Measurements from ENCODE around the gene HELLS.
A peak's percentile ranks its signal among the peaks of the same experiment; 100 is the strongest.
"Not testable (repeated sequence)": the region's sequence is repeated elsewhere in the genome, so short reads cannot be mapped to it uniquely, and the experiment has no call there.

The HELLS gene

GRCh38 chr10:94545391-94546048 lies at the start of gene HELLS:
HELLS (plus strand) TSS chr10:94545788; CDS start chr10:94545922, 134 bp downstream.
- no peak for TF ChIP-seq FOXP2 (optimal IDR thresholded peaks at IDR 0.05; ENCODE audit: control extremely low read depth, extremely low read length, insufficient read depth)
- peak; percentile 72 for TF ChIP-seq POLR2AphosphoS5 (IDR thresholded peaks at IDR 0.05; ENCODE audit: borderline replicate concordance, low read depth, low read length)
- H3K36me3 ChIP-seq (ENCODE audit: insufficient read depth, low read length): peaks cover 13% of the 10 kb centered on the region

DNA sequence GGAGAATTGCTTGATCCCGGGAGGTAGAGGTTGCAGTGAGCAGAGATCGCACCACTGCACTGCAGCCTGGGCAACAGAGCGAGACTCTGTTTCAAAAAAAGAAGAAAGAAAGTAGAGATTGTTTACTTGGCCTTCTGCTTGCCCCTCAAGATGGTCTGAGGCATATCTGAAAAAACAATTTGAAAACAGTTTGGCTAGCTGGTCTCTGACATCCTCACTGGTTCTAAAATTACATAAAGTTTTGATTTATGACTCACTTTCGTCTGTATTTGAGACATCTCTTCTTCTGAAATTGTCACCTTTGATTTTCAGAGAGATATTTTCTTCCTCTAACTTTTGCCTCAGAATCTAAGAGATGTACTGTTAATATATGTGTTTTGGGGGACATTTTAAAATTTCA lies 49.6 kb upstream of the HELLS start:
- Histone ChIP-seq H3K9me3 (ENCODE audit: low read depth, low read length) (no peaks in the 10 kb centered on the region), H3K9ac (ENCODE audit: insufficient read length) (no peak overlapping the region), H3K36me3 (ENCODE audit: insufficient read depth, low read length) (no peaks in the 10 kb centered on the region), H3K4me3 (no peak overlapping the region), H3K27ac (no peak overlapping the region)
- no peak for TF ChIP-seq EZH2 (IDR thresholded peaks at IDR 0.05)
- TF ChIP-seq POLR2AphosphoS5 (IDR thresholded peaks at IDR 0.05; ENCODE audit: borderline replicate concordance, low read depth, low read length): no peak
- TF ChIP-seq FOXP2 (optimal IDR thresholded peaks at IDR 0.05; ENCODE audit: control extremely low read depth, extremely low read length, insufficient read depth): no peak
- DNase-seq (ENCODE audit: low read depth, low spot score): no peak

More at GRCh38 chr10:94545391-94546048, at the start of gene HELLS:
- DNase-seq (ENCODE audit: low read depth, low spot score): peak; percentile 20
- H3K9me3 ChIP-seq (ENCODE audit: low read depth, low read length): no peaks in the 10 kb centered on the region
- H3K27ac ChIP-seq: peak within 1 kb of the TSS; percentile 42; the same call in 1 of the 2 replicates
- peak within 1 kb of the TSS; percentile 87 for H3K4me3 ChIP-seq
- peak within 1 kb of the TSS; percentile 93 for H3K9ac ChIP-seq (ENCODE audit: insufficient read length)

DNA sequence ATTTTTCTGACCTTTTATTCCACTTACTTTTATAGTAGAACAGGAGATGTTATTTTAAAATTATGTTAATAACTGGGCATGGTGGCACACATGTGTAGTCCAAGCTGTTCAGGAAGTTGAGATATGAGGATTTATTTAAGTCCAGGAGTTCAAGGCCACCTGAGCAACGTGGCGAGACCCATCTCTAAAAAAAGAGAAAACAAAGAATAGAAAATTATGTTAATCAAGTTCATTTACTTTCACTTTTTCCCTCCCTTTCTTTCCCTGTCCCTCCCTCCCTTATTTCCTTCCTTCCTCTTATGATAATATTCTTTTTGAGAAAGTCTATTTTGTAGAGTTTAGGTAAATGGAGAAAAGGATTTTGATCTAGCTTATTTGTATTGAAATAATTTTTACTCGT lies 48.9 kb upstream of the HELLS start:
- H3K4me3 ChIP-seq: no peak overlapping the region
- no peak for DNase-seq (ENCODE audit: low read depth, low spot score)
- H3K27ac ChIP-seq: no peak overlapping the region
- no peaks in the 10 kb centered on the region for H3K36me3 ChIP-seq (ENCODE audit: insufficient read depth, low read length)
- no peak overlapping the region for H3K9ac ChIP-seq (ENCODE audit: insufficient read length)
- no peak for TF ChIP-seq POLR2AphosphoS5 (IDR thresholded peaks at IDR 0.05; ENCODE audit: borderline replicate concordance, low read depth, low read length)
- no peak for TF ChIP-seq FOXP2 (optimal IDR thresholded peaks at IDR 0.05; ENCODE audit: control extremely low read depth, extremely low read length, insufficient read depth)
- no peak for TF ChIP-seq EZH2 (IDR thresholded peaks at IDR 0.05)
- H3K9me3 ChIP-seq (ENCODE audit: low read depth, low read length): no peaks in the 10 kb centered on the region

GRCh38 chr10:94500063-94500462 lies 45.5 kb upstream of the HELLS start:
- H3K9ac ChIP-seq (ENCODE audit: insufficient read length): no peak overlapping the region
- TF ChIP-seq POLR2AphosphoS5 (IDR thresholded peaks at IDR 0.05; ENCODE audit: borderline replicate concordance, low read depth, low read length) (no peak), EZH2 (IDR thresholded peaks at IDR 0.05) (no peak), FOXP2 (optimal IDR thresholded peaks at IDR 0.05; ENCODE audit: control extremely low read depth, extremely low read length, insufficient read depth) (no peak)
- no peak overlapping the region for H3K4me3 ChIP-seq
- no peak for DNase-seq (ENCODE audit: low read depth, low spot score)
- H3K36me3 ChIP-seq (ENCODE audit: insufficient read depth, low read length): no peaks in the 10 kb centered on the region
- H3K27ac ChIP-seq: no peak overlapping the region
- H3K9me3 ChIP-seq (ENCODE audit: low read depth, low read length): no peaks in the 10 kb centered on the region

- no peak for DNase-seq (ENCODE audit: low read depth, low spot score)
- Histone ChIP-seq H3K9ac (ENCODE audit: insufficient read length) (no peak overlapping the region), H3K36me3 (ENCODE audit: insufficient read depth, low read length) (no peaks in the 10 kb centered on the region), H3K27ac (no peak overlapping the region), H3K4me3 (no peak overlapping the region), H3K9me3 (ENCODE audit: low read depth, low read length) (no peaks in the 10 kb centered on the region)
- TF ChIP-seq FOXP2 (optimal IDR thresholded peaks at IDR 0.05; ENCODE audit: control extremely low read depth, extremely low read length, insufficient read depth): no peak
- no peak for TF ChIP-seq EZH2 (IDR thresholded peaks at IDR 0.05)
- no peak for TF ChIP-seq POLR2AphosphoS5 (IDR thresholded peaks at IDR 0.05; ENCODE audit: borderline replicate concordance, low read depth, low read length)
Measured at GRCh38 chr10:94521276-94522250, 24.0 kb upstream of the HELLS start.

GRCh38 chr10:94524146-94524545 lies 21.4 kb upstream of the HELLS start:
- Histone ChIP-seq H3K27ac (no peak overlapping the region), H3K4me3 (no peak overlapping the region), H3K9ac (ENCODE audit: insufficient read length) (no peak overlapping the region), H3K36me3 (ENCODE audit: insufficient read depth, low read length) (no peaks in the 10 kb centered on the region), H3K9me3 (ENCODE audit: low read depth, low read length) (no peaks in the 10 kb centered on the region)
- TF ChIP-seq FOXP2 (optimal IDR thresholded peaks at IDR 0.05; ENCODE audit: control extremely low read depth, extremely low read length, insufficient read depth) (no peak), EZH2 (IDR thresholded peaks at IDR 0.05) (no peak), POLR2AphosphoS5 (IDR thresholded peaks at IDR 0.05; ENCODE audit: borderline replicate concordance, low read depth, low read length) (no peak)
- no peak for DNase-seq (ENCODE audit: low read depth, low spot score)

DNA sequence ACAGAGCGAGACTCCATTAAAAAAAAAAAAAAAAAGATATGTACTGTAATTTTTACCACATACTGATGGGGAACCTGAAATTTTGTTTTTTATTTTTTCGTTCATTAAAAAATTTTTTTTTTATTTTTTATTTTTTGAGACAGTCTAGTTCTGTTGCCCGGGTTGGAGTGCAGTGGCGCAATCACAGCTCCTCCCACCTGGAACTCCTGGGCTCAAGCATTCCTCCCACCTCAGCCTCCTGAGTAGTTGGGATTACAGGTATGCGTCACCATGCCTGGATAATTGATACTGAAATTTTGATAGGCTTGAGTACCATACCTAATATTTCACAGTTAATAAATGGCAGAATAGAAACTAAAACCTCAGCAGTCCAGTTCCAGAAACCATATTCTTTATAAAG lies 20.9 kb upstream of the HELLS start:
- TF ChIP-seq EZH2 (IDR thresholded peaks at IDR 0.05) (no peak), FOXP2 (optimal IDR thresholded peaks at IDR 0.05; ENCODE audit: control extremely low read depth, extremely low read length, insufficient read depth) (no peak), POLR2AphosphoS5 (IDR thresholded peaks at IDR 0.05; ENCODE audit: borderline replicate concordance, low read depth, low read length) (no peak)
- H3K27ac ChIP-seq: no peak overlapping the region

DNA sequence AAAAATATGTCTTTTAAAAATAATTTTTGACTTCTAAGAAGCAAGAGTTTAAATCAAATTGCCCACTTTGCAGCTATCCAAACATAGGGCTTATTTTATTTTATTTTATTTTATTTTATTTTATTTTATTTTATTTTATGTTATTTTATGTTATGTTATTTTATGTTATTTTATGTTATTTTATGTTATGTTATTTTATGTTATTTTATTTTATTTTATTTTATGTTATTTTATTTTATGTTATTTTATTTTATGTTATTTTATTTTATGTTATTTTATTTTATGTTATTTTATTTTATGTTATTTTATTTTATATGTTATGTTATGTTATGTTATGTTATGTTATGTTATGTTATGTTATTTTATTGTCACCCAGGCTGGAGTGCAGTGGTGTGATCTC lies 14.0 kb upstream of the HELLS start:
- DNase-seq (ENCODE audit: low read depth, low spot score); H3K36me3 ChIP-seq (ENCODE audit: insufficient read depth, low read length); H3K4me3 ChIP-seq; H3K9ac ChIP-seq (ENCODE audit: insufficient read length); H3K27ac ChIP-seq; H3K9me3 ChIP-seq (ENCODE audit: low read depth, low read length): not testable (repeated sequence)

More for the DNA sequence above, 20.9 kb upstream of the HELLS start:
- Histone ChIP-seq H3K4me3 (no peak overlapping the region), H3K36me3 (ENCODE audit: insufficient read depth, low read length) (no peaks in the 10 kb centered on the region), H3K9me3 (ENCODE audit: low read depth, low read length) (no peaks in the 10 kb centered on the region), H3K9ac (ENCODE audit: insufficient read length) (no peak overlapping the region)
- DNase-seq (ENCODE audit: low read depth, low spot score): no peak

All from SK-N-MC (cell line).